A673 (cell line): Measurements from ENCODE around the gene CACNA2D4.

Source experiments
- CTCF ChIP-seq: fragments of 300-800, 200-600 bp; sonication (generic); conservative IDR thresholded peaks from 2 replicates; pipeline ENCODE4 v1.5.1; 2017; ENCODE audit warnings: low read depth, mild to moderate bottlenecking, antibody characterized with exemption, low read length, moderate library complexity, mixed read lengths
- EZH2 ChIP-seq: fragments of 200-600 bp; sonication (generic); IDR thresholded peaks from 2 replicates; pipeline ENCODE4 v1.6.1; 2017; ENCODE audit warnings: borderline replicate concordance, low read depth, mild to moderate bottlenecking, mixed read lengths, antibody characterized with exemption, low read length; ENCODE audit not compliant: poor library complexity, severe bottlenecking

GRCh38 chr12:1851151-1851701 lies 67.2 kb downstream of the CACNA2D4 start:
- TF ChIP-seq CTCF = no peak
- TF ChIP-seq EZH2 = no peak
